Activated CD4-positive, alpha-beta T cell treated with anti-CD3 and anti-CD28 coated beads, Interleukin-2, amount 10 ng/mL, durations not matched to agents 24 days and 14 days (primary cell): ENCODE measurements around the gene METTL25B. TPM values are rescaled to one million over a fixed set of nuclear protein-coding genes. Genes with fewer than 3 reads are reported as not detected.

ENCODE experiments used
- DNase-seq: peaks from one replicate; pipeline ENCODE4 v3.0.0; 2022
- H3K27ac Mint-ChIP-seq: one replicate; pipeline ENCODE4 v1.8.0; 2022; ENCODE audit warnings: mild to moderate bottlenecking, mixed read lengths
- H3K27me3 Mint-ChIP-seq: one replicate; pipeline ENCODE4 v1.8.0; 2022; ENCODE audit warnings: mixed read lengths
- H3K36me3 Mint-ChIP-seq: one replicate; pipeline ENCODE4 v1.8.0; 2022; ENCODE audit warnings: low read depth, mild to moderate bottlenecking, mixed read lengths
- H3K4me1 Mint-ChIP-seq: one replicate; pipeline ENCODE4 v1.8.0; 2021; ENCODE audit warnings: mixed read lengths
- H3K4me3 Mint-ChIP-seq: one replicate; pipeline ENCODE4 v1.8.0; 2022; ENCODE audit warnings: mild to moderate bottlenecking, moderate library complexity, mixed read lengths
- H3K9me3 Mint-ChIP-seq: one replicate; pipeline ENCODE4 v1.8.0; 2021; ENCODE audit warnings: mixed read lengths
- intact Hi-C: fragments of 100-400 bp; cut with micrococcal nuclease; formaldehyde crosslinking; loops from one replicate; pipeline ENCODE4 v1.15.1; 2023
- total RNA-seq: library from RNA; stranded (reverse); gene quantifications from 2 replicates; pipeline ENCODE4 v1.2.3, GENCODE V29; 2022

The METTL25B gene
- total RNA-seq, 1 donor from 2014 or later = 40.5 TPM

DNA sequence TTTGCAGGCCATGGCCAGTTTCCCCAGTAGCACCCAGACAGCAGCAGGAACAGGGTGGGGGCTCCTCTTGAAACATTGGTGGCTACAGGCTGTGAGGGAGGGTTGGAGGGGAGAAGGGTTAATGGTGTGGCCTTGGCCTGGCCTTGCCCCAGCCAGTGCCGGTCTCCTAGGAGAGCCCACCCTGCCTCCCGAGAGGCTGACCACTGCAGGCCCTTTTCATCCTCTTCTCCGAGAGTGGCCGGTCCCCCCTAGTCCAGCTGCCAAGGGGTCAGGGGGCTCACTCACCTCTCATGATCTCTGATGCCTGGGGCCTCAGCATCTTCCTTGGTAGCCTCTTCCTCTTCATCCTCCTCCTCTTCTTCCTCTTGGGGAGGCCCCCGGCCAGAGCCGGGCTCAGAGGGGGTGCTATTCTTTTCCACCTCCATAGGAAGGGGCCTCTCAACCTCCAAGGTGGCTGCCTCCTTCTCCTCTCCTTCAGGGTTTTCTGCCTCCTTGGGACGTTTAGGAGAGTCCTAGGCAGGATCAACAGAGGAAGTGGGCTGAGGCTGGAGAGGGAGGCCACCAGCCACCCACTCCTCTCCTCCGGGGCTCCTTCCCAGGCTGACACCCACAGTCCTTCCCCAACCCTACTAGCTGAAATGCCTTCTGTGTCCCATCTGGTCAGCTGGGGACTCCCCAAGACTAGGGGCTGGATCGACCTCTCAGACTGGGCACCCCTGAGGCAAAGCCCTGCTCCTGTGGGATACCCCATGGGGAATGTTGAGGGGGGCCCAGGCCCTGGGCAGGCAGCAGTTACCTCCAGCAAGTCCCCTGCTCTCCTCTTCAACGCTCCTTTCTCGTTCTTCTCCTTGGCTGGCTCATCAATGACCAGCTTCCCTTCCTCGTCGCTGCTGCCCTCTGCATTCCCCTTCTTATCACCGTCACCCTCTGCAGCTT, 15.4 kb downstream of the METTL25B start:
- intact Hi-C loops = loop anchor here (5.0 kb wide), 1 partner anchor 74 kb away; the partner anchor contains the start of gene SH2D2A
- no peak overlapping the region for H3K4me3 Mint-ChIP-seq
- no peaks in the 10 kb centered on the region for H3K9me3 Mint-ChIP-seq
- peaks cover 41% of the 10 kb centered on the region for H3K4me1 Mint-ChIP-seq
- H3K36me3 Mint-ChIP-seq = peaks cover 63% of the 10 kb centered on the region
- peak overlapping the region; percentile 68 for H3K27ac Mint-ChIP-seq
- H3K27me3 Mint-ChIP-seq = no peaks in the 10 kb centered on the region
- peak; percentile 60 for DNase-seq

GRCh38 chr1:156744344-156744743, 16.1 kb downstream of the METTL25B start:
- H3K27me3 Mint-ChIP-seq = no peaks in the 10 kb centered on the region
- no peak overlapping the region for H3K27ac Mint-ChIP-seq
- H3K9me3 Mint-ChIP-seq = no peaks in the 10 kb centered on the region
- DNase-seq = no peak
- H3K4me1 Mint-ChIP-seq = peaks cover 48% of the 10 kb centered on the region
- H3K36me3 Mint-ChIP-seq = peaks cover 65% of the 10 kb centered on the region
- no peak overlapping the region for H3K4me3 Mint-ChIP-seq
- intact Hi-C loops = loop anchor here (5.0 kb wide), 1 partner anchor 73 kb away; the partner anchor contains the start of gene SH2D2A

DNA sequence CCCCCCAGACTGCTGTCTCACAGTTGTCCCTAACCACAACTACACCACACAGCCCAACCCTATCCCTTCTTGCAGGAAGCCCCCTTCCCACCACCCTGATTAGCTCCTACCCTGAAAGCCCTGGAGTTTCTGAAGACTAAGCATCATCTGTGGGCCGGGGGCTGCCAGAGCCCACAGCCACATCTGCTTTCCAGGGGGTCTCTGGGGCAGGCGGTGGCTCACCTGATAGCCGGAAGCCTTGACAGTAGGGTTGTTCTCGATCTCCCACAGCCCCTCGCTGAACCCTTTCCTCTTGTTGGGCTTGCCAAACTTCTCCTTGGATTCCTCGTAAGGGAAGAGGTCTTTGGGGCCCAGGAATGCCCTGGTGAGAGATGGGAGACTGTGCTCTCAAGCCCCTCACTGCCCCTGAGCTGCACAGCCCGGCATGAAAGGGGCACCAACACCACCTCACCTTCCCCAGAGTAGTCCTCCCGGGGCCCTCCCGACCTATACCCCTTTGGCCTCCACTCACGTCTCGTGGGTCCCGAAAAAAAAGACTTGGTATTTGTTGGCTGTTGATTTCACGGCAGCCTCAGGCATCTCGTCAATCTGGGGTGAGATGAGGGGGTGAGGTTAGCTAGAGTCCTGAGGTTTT, 16.6 kb downstream of the METTL25B start:
- H3K27me3 Mint-ChIP-seq = no peaks in the 10 kb centered on the region

DNA sequence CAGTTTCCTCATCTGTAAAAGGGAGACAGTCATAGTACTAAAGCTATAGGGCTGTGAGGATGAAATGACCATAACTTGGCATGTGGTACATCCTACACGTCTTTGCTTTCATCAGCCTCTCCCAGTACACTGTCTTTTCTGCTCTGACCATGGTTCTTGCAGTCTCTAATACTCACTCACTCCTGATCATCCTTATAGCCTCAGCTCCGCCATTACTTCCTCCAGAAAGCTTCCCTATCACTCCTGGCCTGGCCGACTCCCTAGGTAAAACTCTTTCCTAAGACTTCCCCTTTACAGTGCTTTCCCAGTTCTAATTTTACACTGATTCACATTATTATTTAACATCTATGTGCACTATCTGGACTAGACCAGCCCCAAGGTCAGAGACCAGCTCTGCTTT, 17.6 kb downstream of the METTL25B start:
- Mint-ChIP-seq H3K27me3 (no peaks in the 10 kb centered on the region), H3K36me3 (peaks cover 70% of the 10 kb centered on the region), H3K27ac (peak overlapping the region; percentile 70), H3K4me3 (no peak overlapping the region), H3K9me3 (no peaks in the 10 kb centered on the region), H3K4me1 (peaks cover 46% of the 10 kb centered on the region)
- no peak for DNase-seq
- intact Hi-C loops = no loop called here

More for the DNA sequence above, 16.6 kb downstream of the METTL25B start:
- H3K4me3 Mint-ChIP-seq = no peak overlapping the region
- H3K4me1 Mint-ChIP-seq = peaks cover 50% of the 10 kb centered on the region
- no peak for DNase-seq
- peak overlapping the region; percentile 70 for H3K27ac Mint-ChIP-seq
- intact Hi-C loops = loop anchor here (5.0 kb wide), 1 partner anchor 72 kb away; the partner anchor contains the start of gene SH2D2A
- no peaks in the 10 kb centered on the region for H3K9me3 Mint-ChIP-seq
- H3K36me3 Mint-ChIP-seq = peaks cover 69% of the 10 kb centered on the region

DNA sequence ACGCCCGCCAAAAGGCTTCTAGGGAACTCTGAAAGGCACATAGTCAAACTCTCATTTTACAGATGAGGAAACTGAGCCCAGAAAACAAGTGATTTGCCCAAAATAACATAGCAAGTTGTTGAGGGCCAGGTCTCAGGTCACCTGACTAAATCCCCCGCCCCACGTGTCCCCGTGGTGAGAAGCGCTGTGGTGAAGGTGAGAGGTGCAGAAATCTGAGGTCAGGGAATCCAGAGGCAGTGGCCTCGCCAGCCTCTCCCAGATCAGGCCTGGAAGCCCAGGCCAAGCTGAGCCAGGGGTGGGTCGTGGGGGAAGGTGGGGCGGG, 18.1 kb downstream of the METTL25B start:
- H3K4me1 Mint-ChIP-seq = peaks cover 44% of the 10 kb centered on the region
- intact Hi-C loops = no loop called here
- peak overlapping the region; percentile 94 for H3K27ac Mint-ChIP-seq
- no peaks in the 10 kb centered on the region for H3K9me3 Mint-ChIP-seq
- no peak for DNase-seq
- H3K27me3 Mint-ChIP-seq = no peaks in the 10 kb centered on the region
- H3K36me3 Mint-ChIP-seq = peaks cover 67% of the 10 kb centered on the region
- H3K4me3 Mint-ChIP-seq = peak overlapping the region; percentile 97

DNA sequence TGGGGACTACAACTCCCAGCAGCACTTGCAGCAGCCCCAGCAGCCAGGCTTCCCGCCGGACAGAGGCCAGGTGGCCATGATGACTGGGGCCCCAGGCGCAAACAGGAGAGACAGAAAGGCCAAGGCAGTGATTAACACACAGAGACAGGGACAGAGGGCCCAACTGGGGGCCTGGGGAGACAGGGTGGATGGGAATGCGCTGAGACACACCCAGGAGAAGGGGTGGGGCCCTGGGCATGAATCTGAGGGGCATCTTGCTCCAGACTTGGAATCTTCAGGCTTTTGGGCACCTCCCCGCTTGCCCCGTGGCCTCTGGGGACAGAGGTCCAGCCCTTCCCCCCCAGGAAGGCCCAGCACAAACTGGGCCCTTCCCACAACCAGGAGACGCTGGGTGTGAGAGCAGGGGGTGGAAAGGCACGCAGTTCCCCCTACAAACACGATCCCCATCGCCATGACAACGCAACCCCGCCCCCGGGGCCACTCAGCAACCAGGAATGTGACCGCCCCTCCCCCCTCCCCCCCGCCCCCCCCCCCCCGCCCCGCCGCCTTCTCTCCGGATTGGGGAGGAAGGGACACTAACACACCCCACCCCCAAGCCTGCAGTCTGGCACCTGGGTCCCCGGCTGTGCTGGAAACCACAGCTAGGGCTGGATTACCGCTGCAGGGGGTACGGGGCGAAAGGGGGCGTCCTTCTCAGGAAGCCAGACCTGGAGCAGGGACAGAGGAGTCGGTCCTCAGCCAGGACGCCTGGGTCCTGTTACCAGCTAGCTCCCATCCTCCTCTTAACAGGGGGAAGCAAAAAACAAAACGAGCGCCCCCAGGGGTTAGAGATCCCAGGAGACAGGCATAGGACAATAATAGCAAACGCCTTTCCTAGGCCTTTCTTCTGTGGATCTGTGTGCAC, 18.7 kb downstream of the METTL25B start:
- H3K4me1 Mint-ChIP-seq = peaks cover 40% of the 10 kb centered on the region
- H3K9me3 Mint-ChIP-seq = no peaks in the 10 kb centered on the region
- intact Hi-C loops = no loop called here
- no peaks in the 10 kb centered on the region for H3K27me3 Mint-ChIP-seq
- peak overlapping the region; percentile 97 for H3K4me3 Mint-ChIP-seq
- peak; percentile 85 for DNase-seq
- peak overlapping the region; percentile 96 for H3K27ac Mint-ChIP-seq
- peaks cover 66% of the 10 kb centered on the region for H3K36me3 Mint-ChIP-seq

GRCh38 chr1:156747742-156748669, 19.7 kb downstream of the METTL25B start:
- Mint-ChIP-seq H3K4me3 (peak overlapping the region; percentile 97), H3K4me1 (peaks cover 41% of the 10 kb centered on the region), H3K9me3 (no peaks in the 10 kb centered on the region), H3K27me3 (no peaks in the 10 kb centered on the region), H3K27ac (peak overlapping the region; percentile 96), H3K36me3 (peaks cover 60% of the 10 kb centered on the region)
- intact Hi-C loops = no loop called here
- no peak for DNase-seq

- peak; percentile 73 for DNase-seq
- H3K27ac Mint-ChIP-seq = peak overlapping the region; percentile 96
- peaks cover 52% of the 10 kb centered on the region for H3K36me3 Mint-ChIP-seq
- intact Hi-C loops = no loop called here
- no peaks in the 10 kb centered on the region for H3K9me3 Mint-ChIP-seq
- peak overlapping the region; percentile 97 for H3K4me3 Mint-ChIP-seq
- no peaks in the 10 kb centered on the region for H3K27me3 Mint-ChIP-seq
- peaks cover 43% of the 10 kb centered on the region for H3K4me1 Mint-ChIP-seq
Measured at GRCh38 chr1:156748670-156749418, 20.6 kb downstream of the METTL25B start.

DNA sequence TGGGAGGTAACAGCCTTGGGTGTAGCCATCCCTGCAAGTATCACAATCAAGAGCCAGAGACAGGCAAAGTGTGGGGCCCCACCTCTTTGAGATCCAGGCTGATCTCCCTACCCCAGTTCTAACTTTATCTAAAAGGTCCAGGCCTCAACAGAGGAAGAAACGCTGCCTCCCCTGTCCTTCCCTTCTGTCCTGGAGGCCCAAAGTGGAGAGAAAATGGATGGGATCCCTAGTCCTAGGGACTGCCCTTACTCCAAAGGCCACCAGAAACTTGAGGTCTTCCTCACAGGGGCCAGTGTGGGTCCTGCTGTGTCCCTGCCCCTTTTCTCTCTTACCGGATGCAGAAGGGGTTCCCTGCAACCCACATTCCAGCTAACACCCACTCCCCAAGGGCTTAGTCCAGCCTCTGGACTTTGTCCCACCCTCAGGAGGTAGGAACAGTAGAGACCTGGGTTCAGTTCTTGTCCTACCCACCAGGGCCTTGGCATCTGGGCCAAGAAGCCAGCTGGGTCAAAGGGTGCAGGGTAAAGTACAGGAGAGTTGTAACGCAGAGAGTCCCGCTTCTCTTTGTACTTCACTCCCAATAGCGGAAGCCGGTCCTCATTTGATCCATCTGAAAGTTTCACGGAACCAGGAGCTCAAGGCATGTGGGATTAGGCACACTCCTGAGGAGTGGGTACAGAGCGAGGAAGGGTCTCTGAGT, 21.3 kb downstream of the METTL25B start:
- Mint-ChIP-seq H3K27ac (peak overlapping the region; percentile 96), H3K9me3 (no peaks in the 10 kb centered on the region), H3K4me1 (peaks cover 42% of the 10 kb centered on the region), H3K36me3 (peaks cover 48% of the 10 kb centered on the region), H3K4me3 (peak overlapping the region; percentile 97), H3K27me3 (no peaks in the 10 kb centered on the region)
- intact Hi-C loops = loop anchor here (10.0 kb wide), 1 partner anchor 555 kb away; the partner anchor contains the start of gene SLC25A44
- DNase-seq = peak; percentile 69

GRCh38 chr1:156750191-156750672, 22.0 kb downstream of the METTL25B start:
- H3K4me3 Mint-ChIP-seq = peak overlapping the region; percentile 97
- peak; percentile 71 for DNase-seq
- peaks cover 42% of the 10 kb centered on the region for H3K4me1 Mint-ChIP-seq
- H3K27me3 Mint-ChIP-seq = no peaks in the 10 kb centered on the region
- peak overlapping the region; percentile 96 for H3K27ac Mint-ChIP-seq
- peaks cover 43% of the 10 kb centered on the region for H3K36me3 Mint-ChIP-seq
- intact Hi-C loops = loop anchor here (10.0 kb wide), 1 partner anchor 555 kb away; the partner anchor contains the start of gene SLC25A44
- no peaks in the 10 kb centered on the region for H3K9me3 Mint-ChIP-seq

DNA sequence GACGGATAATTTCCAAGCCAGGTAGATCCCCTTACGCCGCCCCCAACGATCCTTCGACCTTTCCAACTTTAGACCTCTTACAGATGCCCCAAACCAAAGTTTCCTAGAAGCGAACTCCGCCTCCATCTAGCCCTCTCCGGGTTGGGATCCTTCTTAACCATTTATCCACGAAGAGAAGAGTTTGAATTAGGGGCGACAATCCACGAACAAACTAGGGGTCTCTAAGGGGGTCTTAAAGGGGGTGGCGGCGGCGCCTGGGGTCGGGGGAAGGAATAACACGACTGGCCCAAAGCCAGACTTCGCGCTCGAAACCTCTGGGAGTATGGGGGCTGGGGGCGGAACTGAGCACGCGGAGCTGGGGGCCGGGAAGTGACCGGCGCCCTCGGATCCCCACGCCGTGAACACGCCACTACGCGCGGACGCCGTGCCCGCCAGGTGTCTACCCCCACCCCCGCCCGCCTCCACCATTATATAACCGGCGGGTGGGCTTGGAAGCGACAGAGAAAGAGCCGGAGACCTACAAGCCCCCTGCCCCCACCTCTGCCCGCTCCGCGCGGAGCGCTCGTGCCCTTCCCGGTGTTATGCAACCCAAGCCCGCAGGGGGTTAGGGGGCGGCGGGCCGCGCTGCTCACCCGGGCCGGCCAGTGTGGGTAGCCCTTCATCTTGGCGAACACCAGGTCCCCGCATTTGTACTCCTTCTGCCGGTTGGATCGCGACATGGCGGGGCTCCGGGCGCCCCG, 22.6 kb downstream of the METTL25B start:
- H3K4me3 Mint-ChIP-seq = peak overlapping the region; percentile 97
- H3K36me3 Mint-ChIP-seq = peaks cover 36% of the 10 kb centered on the region

More for the DNA sequence above, 22.6 kb downstream of the METTL25B start:
- peaks cover 38% of the 10 kb centered on the region for H3K4me1 Mint-ChIP-seq
- H3K27me3 Mint-ChIP-seq = no peaks in the 10 kb centered on the region
- DNase-seq = peak; percentile 82
- peak overlapping the region; percentile 96 for H3K27ac Mint-ChIP-seq
- H3K9me3 Mint-ChIP-seq = no peaks in the 10 kb centered on the region
- intact Hi-C loops = loop anchor here (1.0 to 10.0 kb wide), 4 partner anchors 10 to 556 kb away; partner anchors contain the start of genes ISG20L2, METTL25B, MRPL24 and PRCC
